DMS153 treated with DMSO at 0.1 percent for 48 hours (cell line): Measurements from ENCODE around the gene OTOG.

ENCODE experiments used
- DNase-seq: peaks from one replicate; lab custom pipeline; 2025; ENCODE audit not compliant: unreplicated experiment; lab: John Stamatoyannopoulos, UW

The OTOG gene

GRCh38 chr11:17646451-17647145 is 99.5 kb downstream of the OTOG start:
- no peak for DNase-seq

DNA sequence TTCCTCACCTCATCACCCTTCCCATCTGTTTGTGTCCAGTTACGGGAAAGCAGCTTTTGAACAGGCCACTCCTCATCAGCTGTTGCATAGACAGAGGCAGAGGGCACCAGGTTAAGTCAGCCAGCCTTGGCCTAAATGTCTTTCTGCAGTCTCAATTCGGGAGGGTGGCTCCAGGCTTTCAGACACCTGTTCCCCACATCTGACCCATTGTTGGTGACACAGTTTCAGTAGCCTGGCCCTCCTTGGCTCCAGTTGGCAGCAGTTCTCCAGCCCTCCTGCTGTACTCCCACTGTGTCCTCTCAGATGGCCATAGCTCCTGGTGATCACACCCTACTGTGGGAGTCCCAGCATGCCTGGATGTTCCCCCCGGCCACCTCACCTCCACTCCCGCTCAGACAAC is 101.5 kb downstream of the OTOG start:
- no peak for DNase-seq

- DNase-seq, result no peak
These were observed 102.2 kb downstream of the OTOG start for GRCh38 chr11:17649261-17649660.

DNA sequence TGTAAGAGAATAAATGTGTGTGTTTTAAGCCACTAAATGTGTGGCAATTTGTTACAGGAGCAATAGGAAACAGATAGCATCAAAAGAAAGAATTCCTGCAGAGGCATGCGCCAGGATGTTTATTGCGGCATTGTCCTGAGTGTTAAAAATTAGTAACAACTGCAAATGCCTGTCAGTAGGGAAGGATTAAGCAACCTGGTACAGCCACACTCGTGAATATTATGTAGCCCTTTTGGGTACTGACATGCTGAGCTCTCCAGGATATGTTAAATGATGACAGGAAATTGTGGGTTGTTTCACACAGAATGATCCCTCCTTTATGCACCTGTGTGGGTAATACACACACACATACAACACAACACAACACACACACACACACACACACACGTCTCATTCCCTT is 102.6 kb downstream of the OTOG start:
- no peak for DNase-seq

- no peak for DNase-seq
These were observed 103.3 kb downstream of the OTOG start for GRCh38 chr11:17650127-17650911.

DNA sequence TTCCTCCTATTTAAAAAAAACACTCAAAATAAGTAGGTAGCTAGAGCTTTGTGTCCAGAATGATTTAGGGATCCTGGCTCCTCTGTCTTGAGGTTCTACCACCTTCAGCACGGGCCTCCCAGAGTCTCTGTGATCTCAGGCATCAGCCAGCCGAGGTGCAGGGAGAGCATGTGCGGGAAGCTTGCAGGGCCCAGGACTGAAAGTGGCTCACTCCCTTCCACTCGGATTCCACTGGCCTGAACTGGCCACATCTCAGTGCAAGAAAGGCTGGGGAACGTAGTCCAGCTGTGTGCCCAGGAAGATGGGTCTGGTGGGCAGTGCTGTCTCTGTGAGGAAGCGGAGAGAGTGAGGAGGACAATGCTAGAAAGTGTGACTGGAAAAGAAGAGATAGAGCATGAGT is 104.0 kb downstream of the OTOG start:
- no peak for DNase-seq

GRCh38 chr11:17651681-17652080 is 104.6 kb downstream of the OTOG start:
- DNase-seq, result no peak

DNA sequence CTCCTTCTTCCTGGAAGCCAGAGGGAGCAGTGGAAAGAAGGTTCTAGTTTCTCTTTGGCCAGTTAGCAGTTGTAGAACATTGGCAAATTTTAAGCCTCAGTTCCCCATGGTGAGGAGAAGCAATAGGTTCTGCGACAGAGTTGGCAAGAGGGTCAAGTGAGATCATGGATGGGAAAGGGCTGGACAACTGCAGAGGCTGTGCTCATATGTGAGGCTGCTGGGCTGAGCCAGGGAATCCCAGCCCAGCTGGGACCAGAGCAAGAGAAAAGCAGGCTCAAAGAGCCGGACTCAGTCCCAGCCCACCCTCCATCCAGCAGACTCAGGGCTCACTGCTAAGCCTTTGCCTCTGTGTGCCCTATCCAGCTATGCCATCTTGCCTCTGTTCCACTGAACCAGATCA is 105.5 kb downstream of the OTOG start:
- DNase-seq, result no peak

- no peak for DNase-seq
These were observed 106.6 kb downstream of the OTOG start for GRCh38 chr11:17653611-17654010.

- DNase-seq, result no peak
These were observed 108.6 kb downstream of the OTOG start for GRCh38 chr11:17655682-17656081.

DNA sequence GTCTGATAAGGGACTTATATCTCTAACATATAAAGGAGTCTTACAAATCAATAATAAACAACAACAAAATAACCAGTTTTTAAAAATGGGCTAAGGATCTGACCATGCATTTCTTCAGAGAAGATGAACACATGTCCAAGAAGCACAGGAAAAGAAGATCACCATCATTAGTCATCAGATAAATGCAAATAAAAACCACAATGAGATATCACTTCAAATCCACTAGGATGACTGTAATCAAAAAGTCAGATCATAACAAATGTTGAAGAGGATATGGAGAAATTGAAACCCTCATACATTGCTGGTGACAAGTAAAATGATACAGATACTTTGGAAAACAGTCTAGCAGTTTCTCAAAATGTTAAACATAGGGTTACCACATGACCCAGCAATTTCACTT is 111.2 kb downstream of the OTOG start:
- DNase-seq, result no peak

GRCh38 chr11:17668166-17668565 is 121.1 kb downstream of the OTOG start:
- DNase-seq, result no peak

DNA sequence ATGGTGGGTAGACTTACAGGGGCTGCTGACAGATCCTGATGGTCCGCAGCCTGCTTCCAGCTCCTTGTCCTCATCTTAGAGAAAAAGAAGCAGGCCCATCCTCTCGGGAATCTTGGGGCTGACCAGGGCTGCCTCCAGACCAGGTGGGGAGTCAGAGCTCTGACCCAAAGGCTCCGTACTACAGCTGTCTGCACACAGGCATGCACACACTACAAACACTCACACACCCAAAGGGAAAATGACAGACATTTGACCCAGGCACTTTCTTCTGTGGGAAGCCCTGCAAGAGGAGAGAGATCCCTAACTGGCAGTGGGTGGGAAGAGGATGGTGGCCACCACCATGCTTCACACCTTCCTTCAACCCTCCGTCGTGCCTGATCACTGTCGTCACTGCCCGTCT is 125.4 kb downstream of the OTOG start:
- DNase-seq, result no peak

GRCh38 chr11:17673951-17674350 is 126.9 kb downstream of the OTOG start:
- no peak for DNase-seq

DNA sequence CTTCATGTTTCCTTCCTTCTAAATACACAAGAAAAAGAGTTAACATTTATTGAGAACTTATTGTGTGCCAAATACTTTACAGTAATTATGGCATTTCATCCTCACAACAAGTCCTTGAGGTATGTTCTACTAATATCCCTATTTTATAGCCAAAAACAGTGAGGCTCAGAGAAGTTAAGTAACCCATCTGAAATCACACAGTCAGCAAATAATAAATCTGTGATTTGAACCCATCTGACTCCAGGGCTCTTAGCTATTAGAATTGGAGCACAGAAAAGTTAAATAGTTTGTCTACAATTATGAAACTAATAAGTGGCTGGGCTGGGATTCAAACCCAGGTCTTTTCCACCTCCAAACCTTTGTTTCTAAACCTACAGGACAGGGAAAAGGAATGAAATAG is 135.8 kb downstream of the OTOG start:
- no peak for DNase-seq

DNA sequence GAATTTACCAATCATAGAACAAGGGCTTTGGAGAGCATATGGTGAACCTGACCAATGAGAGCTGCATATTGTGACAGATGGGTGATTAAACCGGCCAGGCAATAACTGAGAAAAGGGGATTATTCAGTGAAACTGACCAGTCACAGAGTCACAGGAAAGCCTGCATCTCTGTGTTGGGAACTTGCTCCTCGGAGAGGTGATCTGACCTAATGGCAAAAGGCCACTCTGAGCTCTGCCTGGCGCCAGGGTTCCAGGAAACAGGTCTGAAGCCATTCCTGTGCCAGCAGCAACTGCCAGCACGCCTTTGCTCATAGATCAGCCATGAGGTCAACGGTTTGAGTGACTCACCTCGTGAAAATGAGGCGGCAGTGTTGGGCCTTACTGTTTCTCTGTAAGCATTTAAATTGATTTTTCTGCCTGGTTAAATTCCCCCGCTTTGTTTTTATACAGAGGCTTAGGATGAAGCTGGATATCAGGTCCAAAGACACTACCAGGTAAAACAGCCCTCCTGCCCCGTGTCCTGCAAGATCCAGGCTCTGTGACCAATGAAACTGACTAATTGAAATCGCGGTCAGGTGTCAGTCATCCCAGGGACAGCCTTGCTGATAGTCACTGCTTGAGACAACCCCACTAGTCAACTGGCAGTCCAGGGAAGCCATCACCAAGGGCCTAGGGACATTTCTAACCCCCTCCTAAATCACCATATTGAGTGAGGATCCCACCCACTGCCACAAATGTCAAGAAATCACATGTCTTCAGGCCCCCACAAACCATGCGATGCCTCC is 136.5 kb downstream of the OTOG start:
- DNase-seq, result no peak

GRCh38 chr11:17684550-17684949 is 137.5 kb downstream of the OTOG start:
- DNase-seq, result no peak

DNA sequence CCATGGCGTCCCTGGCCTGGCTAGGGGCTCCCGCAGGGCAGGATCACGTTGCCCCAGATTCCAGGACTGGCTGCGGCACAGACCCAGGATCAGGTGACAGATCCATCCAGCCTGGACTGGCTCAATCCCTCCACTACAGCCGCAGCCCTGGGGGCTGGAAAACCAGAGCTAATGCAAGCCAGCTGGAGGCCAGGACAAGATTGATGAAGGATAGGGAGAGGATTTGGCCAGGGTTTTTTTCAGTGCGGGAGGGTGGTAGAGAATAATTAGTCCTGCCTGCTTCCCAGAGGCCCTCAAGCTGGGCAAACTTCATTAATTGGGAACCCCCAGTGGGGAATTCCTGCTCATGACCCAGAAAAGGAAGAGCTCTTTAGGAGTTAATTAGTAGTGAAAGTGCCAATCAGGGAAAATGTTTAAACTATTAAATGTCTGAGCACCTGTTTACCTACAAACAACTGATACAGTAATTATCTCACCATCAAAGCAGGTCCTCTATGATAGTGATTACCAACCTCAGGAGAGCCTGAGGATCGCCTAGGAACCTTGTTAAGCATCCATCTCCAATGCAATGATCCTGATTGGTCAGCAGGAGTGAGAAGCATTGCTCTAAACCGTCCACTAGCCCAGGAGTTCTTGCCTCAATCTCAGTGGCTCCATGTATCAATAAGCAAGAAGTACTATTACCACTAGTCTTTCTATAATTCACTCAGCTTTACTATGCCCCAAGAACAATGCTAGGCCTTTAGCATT is 139.3 kb downstream of the OTOG start:
- DNase-seq, result no peak

- no peak for DNase-seq
These were observed 141.0 kb downstream of the OTOG start for GRCh38 chr11:17687946-17688670.

DNA sequence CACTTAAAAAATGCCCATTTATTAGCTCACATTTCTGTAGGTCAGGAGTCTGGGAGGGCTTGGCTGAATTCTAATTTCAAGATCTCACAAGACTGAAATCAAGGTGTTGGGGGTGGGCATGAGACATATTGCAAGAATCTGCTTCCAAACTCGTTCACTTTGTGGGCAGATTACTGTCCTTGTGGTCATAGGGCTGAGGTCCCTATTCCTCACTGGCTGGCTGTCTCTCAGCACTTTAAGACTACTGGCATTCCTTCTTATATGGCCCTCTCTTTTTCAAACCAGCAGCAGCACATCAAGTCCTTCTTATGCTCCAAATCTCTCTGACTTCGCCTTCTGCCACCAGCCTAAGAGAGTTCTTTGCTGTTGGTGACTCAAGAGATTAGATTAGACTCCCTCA is 144.5 kb downstream of the OTOG start:
- DNase-seq, result no peak

- no peak for DNase-seq
These were observed 144.9 kb downstream of the OTOG start for GRCh38 chr11:17691976-17692375.
